ENCODE data around the gene PSMB8. TPM values are rescaled to one million over a fixed set of nuclear protein-coding genes. Genes with fewer than 3 reads are reported as not detected.

PSMB8 gene
- total RNA-seq, 1 donor from 2014 or later = not detected

- no peaks in the 10 kb centered on the region for H3K36me3 Mint-ChIP-seq (ENCODE audit: unreplicated experiment)
- no peak for DNase-seq
- H3K4me1 Mint-ChIP-seq (ENCODE audit: low read depth, unreplicated experiment) = no peaks in the 10 kb centered on the region
- no peak for TF ChIP-seq CTCF (IDR thresholded peaks at IDR 0.05; ENCODE audit: partially characterized antibody, unreplicated experiment)
- H3K27me3 Mint-ChIP-seq (ENCODE audit: unreplicated experiment) = peaks cover 19% of the 10 kb centered on the region
- H3K4me3 Mint-ChIP-seq (ENCODE audit: unreplicated experiment) = no peak overlapping the region
- no peak overlapping the region for H3K27ac Mint-ChIP-seq (ENCODE audit: unreplicated experiment)
- peaks cover 3% of the 10 kb centered on the region for H3K9me3 Mint-ChIP-seq (ENCODE audit: unreplicated experiment)
Observed at GRCh38 chr6:32857156-32857891, 13.5 kb upstream of the PSMB8 start.

GRCh38 chr6:32855467-32856174 is 11.8 kb upstream of the PSMB8 start:
- Mint-ChIP-seq H3K27me3 (ENCODE audit: unreplicated experiment) (peaks cover 27% of the 10 kb centered on the region), H3K4me1 (ENCODE audit: low read depth, unreplicated experiment) (no peaks in the 10 kb centered on the region), H3K27ac (ENCODE audit: unreplicated experiment) (no peak overlapping the region), H3K36me3 (ENCODE audit: unreplicated experiment) (peaks cover 2% of the 10 kb centered on the region), H3K9me3 (ENCODE audit: unreplicated experiment) (peaks cover 7% of the 10 kb centered on the region), H3K4me3 (ENCODE audit: unreplicated experiment) (no peak overlapping the region)
- no peak for TF ChIP-seq CTCF (IDR thresholded peaks at IDR 0.05; ENCODE audit: partially characterized antibody, unreplicated experiment)
- no peak for DNase-seq

GRCh38 chr6:32854376-32855178 is 10.7 kb upstream of the PSMB8 start:
- no peak for DNase-seq
- H3K27me3 Mint-ChIP-seq (ENCODE audit: unreplicated experiment) = peaks cover 32% of the 10 kb centered on the region
- peaks cover 6% of the 10 kb centered on the region for H3K36me3 Mint-ChIP-seq (ENCODE audit: unreplicated experiment)
- peaks cover 12% of the 10 kb centered on the region for H3K9me3 Mint-ChIP-seq (ENCODE audit: unreplicated experiment)
- no peak for TF ChIP-seq CTCF (IDR thresholded peaks at IDR 0.05; ENCODE audit: partially characterized antibody, unreplicated experiment)
- peak overlapping the region; percentile 93 for H3K4me3 Mint-ChIP-seq (ENCODE audit: unreplicated experiment)
- no peaks in the 10 kb centered on the region for H3K4me1 Mint-ChIP-seq (ENCODE audit: low read depth, unreplicated experiment)
- H3K27ac Mint-ChIP-seq (ENCODE audit: unreplicated experiment) = no peak overlapping the region

- H3K4me3 Mint-ChIP-seq (ENCODE audit: unreplicated experiment) = peak within 1 kb of the TSS; percentile 93
- H3K4me1 Mint-ChIP-seq (ENCODE audit: low read depth, unreplicated experiment) = no peaks in the 10 kb centered on the region
- peak; percentile 39 for TF ChIP-seq CTCF (IDR thresholded peaks at IDR 0.05; ENCODE audit: partially characterized antibody, unreplicated experiment)
- H3K9me3 Mint-ChIP-seq (ENCODE audit: unreplicated experiment) = peaks cover 12% of the 10 kb centered on the region
- peak; percentile 89 for DNase-seq
- H3K27ac Mint-ChIP-seq (ENCODE audit: unreplicated experiment) = no peak within 1 kb of the TSS
- peaks cover 6% of the 10 kb centered on the region for H3K36me3 Mint-ChIP-seq (ENCODE audit: unreplicated experiment)
- H3K27me3 Mint-ChIP-seq (ENCODE audit: unreplicated experiment) = peaks cover 29% of the 10 kb centered on the region
Observed at GRCh38 chr6:32853541-32854375, 9.9 kb upstream of the PSMB8 start, which contains the start of the genes PSMB9 and TAP1. Gene PSMB9 (plus strand): TSS chr6:32854192. CDS start chr6:32854230, 38 bp downstream. Gene TAP1 (minus strand): TSS chr6:32853704. CDS start chr6:32853636, 68 bp downstream.
